Activated naive CD4-positive, alpha-beta T cell treated with anti-CD3 and anti-CD28 coated beads for 36 hours (primary cell): ENCODE data around the gene AHNAK2. TPM values are rescaled to one million over a fixed set of nuclear protein-coding genes. Genes with fewer than 3 reads are reported as not detected.

ENCODE experiments used
- CTCF ChIA-PET: fragments of 350-600 bp; sonication (Branson Sonifier 250); formaldehyde crosslinking; loops from one replicate; lab custom pipeline; 2021; ENCODE audit warnings: antibody characterized with exemption; lab: Charles Lee
- DNase-seq: peaks from one replicate; pipeline ENCODE4 v3.0.0-alpha.2; 2020
- H3K27ac Mint-ChIP-seq: one replicate; pipeline ENCODE4 v1.8.0; 2021; ENCODE audit warnings: mild to moderate bottlenecking, mixed read lengths
- H3K27me3 Mint-ChIP-seq: one replicate; pipeline ENCODE4 v1.8.0; 2021; ENCODE audit warnings: low read depth, mixed read lengths
- H3K36me3 Mint-ChIP-seq: one replicate; pipeline ENCODE4 v1.8.0; 2021; ENCODE audit warnings: low read depth, mixed read lengths
- H3K4me1 Mint-ChIP-seq: one replicate; pipeline ENCODE4 v1.8.0; 2021; ENCODE audit warnings: low read depth, mixed read lengths
- H3K4me3 Mint-ChIP-seq: one replicate; pipeline ENCODE4 v1.8.0; 2021; ENCODE audit warnings: mild to moderate bottlenecking, moderate library complexity, mixed read lengths
- H3K9me3 Mint-ChIP-seq: one replicate; pipeline ENCODE4 v1.8.0; 2021; ENCODE audit warnings: mixed read lengths
- intact Hi-C: fragments of 100-400 bp; cut with micrococcal nuclease; formaldehyde crosslinking; loops from one replicate; pipeline ENCODE4 v1.15.1; 2023
- total RNA-seq, 2 experiments: library from RNA; stranded (reverse); gene quantifications; one replicate each; pipeline ENCODE4 v1.2.3, GENCODE V29; 2021

The AHNAK2 gene
- total RNA-seq, 2 experiments from 2014 or later, result 0.10 TPM

GRCh38 chr14:104993808-104994591, 15.8 kb upstream of the AHNAK2 start:
- H3K27me3 Mint-ChIP-seq, result no peaks in the 10 kb centered on the region
- CTCF ChIA-PET, result interaction anchor here (0.7 to 1.2 kb wide), 4 partner anchors 18 to 51 kb away, joined by 3 to 4 read pairs (median 4); no protein-coding TSS in a partner anchor
- no peaks in the 10 kb centered on the region for H3K4me1 Mint-ChIP-seq
- intact Hi-C loops, result no loop called here
- no peak overlapping the region for H3K4me3 Mint-ChIP-seq
- H3K27ac Mint-ChIP-seq, result no peak overlapping the region
- DNase-seq, result no peak
- no peaks in the 10 kb centered on the region for H3K9me3 Mint-ChIP-seq
- peaks cover 5% of the 10 kb centered on the region for H3K36me3 Mint-ChIP-seq

- no peaks in the 10 kb centered on the region for H3K9me3 Mint-ChIP-seq
- DNase-seq, result no peak
- CTCF ChIA-PET, result interaction anchor here (0.7 to 1.2 kb wide), 3 partner anchors 19 to 52 kb away, joined by 3 to 4 read pairs (median 3); no protein-coding TSS in a partner anchor
- no peak overlapping the region for H3K27ac Mint-ChIP-seq
- no peak overlapping the region for H3K4me3 Mint-ChIP-seq
- peaks cover 5% of the 10 kb centered on the region for H3K36me3 Mint-ChIP-seq
- intact Hi-C loops, result no loop called here
- no peaks in the 10 kb centered on the region for H3K4me1 Mint-ChIP-seq
- no peaks in the 10 kb centered on the region for H3K27me3 Mint-ChIP-seq
Measured at GRCh38 chr14:104993306-104993705, 15.1 kb upstream of the AHNAK2 start.

GRCh38 chr14:104992501-104992900, 14.3 kb upstream of the AHNAK2 start:
- Mint-ChIP-seq H3K27me3 (no peaks in the 10 kb centered on the region), H3K27ac (no peak overlapping the region), H3K4me3 (no peak overlapping the region), H3K36me3 (peaks cover 5% of the 10 kb centered on the region), H3K9me3 (no peaks in the 10 kb centered on the region), H3K4me1 (no peaks in the 10 kb centered on the region)
- no peak for DNase-seq
- CTCF ChIA-PET, result no interaction called here
- intact Hi-C loops, result no loop called here

GRCh38 chr14:104991896-104992230, 13.7 kb upstream of the AHNAK2 start:
- H3K9me3 Mint-ChIP-seq, result no peaks in the 10 kb centered on the region
- H3K4me3 Mint-ChIP-seq, result no peak overlapping the region
- CTCF ChIA-PET, result no interaction called here
- no peaks in the 10 kb centered on the region for H3K27me3 Mint-ChIP-seq
- DNase-seq, result no peak
- H3K4me1 Mint-ChIP-seq, result no peaks in the 10 kb centered on the region
- peaks cover 5% of the 10 kb centered on the region for H3K36me3 Mint-ChIP-seq
- no peak overlapping the region for H3K27ac Mint-ChIP-seq
- intact Hi-C loops, result no loop called here

- H3K36me3 Mint-ChIP-seq, result peaks cover 5% of the 10 kb centered on the region
- H3K27ac Mint-ChIP-seq, result no peak overlapping the region
- H3K4me3 Mint-ChIP-seq, result no peak overlapping the region
- no peaks in the 10 kb centered on the region for H3K9me3 Mint-ChIP-seq
- peaks cover 3% of the 10 kb centered on the region for H3K4me1 Mint-ChIP-seq
- CTCF ChIA-PET, result no interaction called here
- no peaks in the 10 kb centered on the region for H3K27me3 Mint-ChIP-seq
- DNase-seq, result no peak
- intact Hi-C loops, result loop anchor here (10.0 kb wide), 1 partner anchor 505 kb away; the partner anchor contains the start of gene TEDC1
Measured at GRCh38 chr14:104989951-104990303, 11.8 kb upstream of the AHNAK2 start.

GRCh38 chr14:104989236-104989950, 11.2 kb upstream of the AHNAK2 start:
- H3K27ac Mint-ChIP-seq, result no peak overlapping the region
- H3K9me3 Mint-ChIP-seq, result no peaks in the 10 kb centered on the region
- H3K4me3 Mint-ChIP-seq, result no peak overlapping the region
- intact Hi-C loops, result loop anchor here (10.0 kb wide), 1 partner anchor 505 kb away; the partner anchor contains the start of gene TEDC1
- CTCF ChIA-PET, result interaction anchor here (1.2 kb wide), 1 partner anchor 14 kb away, joined by 4 read pairs; no protein-coding TSS in a partner anchor
- H3K27me3 Mint-ChIP-seq, result no peaks in the 10 kb centered on the region
- H3K36me3 Mint-ChIP-seq, result peaks cover 5% of the 10 kb centered on the region
- peaks cover 4% of the 10 kb centered on the region for H3K4me1 Mint-ChIP-seq
- no peak for DNase-seq

- no peaks in the 10 kb centered on the region for H3K36me3 Mint-ChIP-seq
- H3K4me1 Mint-ChIP-seq, result peaks cover 5% of the 10 kb centered on the region
- no peaks in the 10 kb centered on the region for H3K27me3 Mint-ChIP-seq
- H3K9me3 Mint-ChIP-seq, result no peaks in the 10 kb centered on the region
- no peak for DNase-seq
- CTCF ChIA-PET, result no interaction called here
- H3K27ac Mint-ChIP-seq, result no peak overlapping the region
- intact Hi-C loops, result loop anchor here (10.0 kb wide), 1 partner anchor 508 kb away; the partner anchor contains the start of gene TEDC1
- H3K4me3 Mint-ChIP-seq, result peak overlapping the region; percentile 64
Measured at GRCh38 chr14:104986487-104987164, 8.5 kb upstream of the AHNAK2 start.

GRCh38 chr14:104985675-104986486, 7.7 kb upstream of the AHNAK2 start, which contains the start of gene CLBA1:
TSS of gene CLBA1 (plus strand) at chr14:104985788. CDS start at chr14:104986432, 644 bp downstream.
- intact Hi-C loops, result loop anchor here (1.0 to 10.0 kb wide), 2 partner anchors 35 to 509 kb away; partner anchors contain the start of genes CDCA4 and TEDC1
- no peaks in the 10 kb centered on the region for H3K27me3 Mint-ChIP-seq
- CTCF ChIA-PET, result interaction anchor here (3.7 kb wide), 1 partner anchor 59 kb away, joined by 29 read pairs; no protein-coding TSS in a partner anchor
- H3K27ac Mint-ChIP-seq, result peak within 1 kb of the TSS; percentile 44
- H3K4me3 Mint-ChIP-seq, result peak within 1 kb of the TSS; percentile 65
- H3K4me1 Mint-ChIP-seq, result peaks cover 5% of the 10 kb centered on the region
- H3K36me3 Mint-ChIP-seq, result no peaks in the 10 kb centered on the region
- DNase-seq, result peak; percentile 81
- H3K9me3 Mint-ChIP-seq, result no peaks in the 10 kb centered on the region

- H3K27me3 Mint-ChIP-seq, result no peaks in the 10 kb centered on the region
- peak overlapping the region; percentile 65 for H3K4me3 Mint-ChIP-seq
- no peaks in the 10 kb centered on the region for H3K9me3 Mint-ChIP-seq
- CTCF ChIA-PET, result interaction anchor here (1.0 to 3.7 kb wide), 5 partner anchors 9 to 88 kb away, joined by 3 to 29 read pairs (median 3); no protein-coding TSS in a partner anchor
- peaks cover 5% of the 10 kb centered on the region for H3K4me1 Mint-ChIP-seq
- peak overlapping the region; percentile 44 for H3K27ac Mint-ChIP-seq
- DNase-seq, result no peak
- intact Hi-C loops, result loop anchor here (10.0 kb wide), 1 partner anchor 511 kb away; the partner anchor contains the start of gene TEDC1
- H3K36me3 Mint-ChIP-seq, result no peaks in the 10 kb centered on the region
Measured at GRCh38 chr14:104984056-104984894, 6.1 kb upstream of the AHNAK2 start.

- H3K9me3 Mint-ChIP-seq, result no peaks in the 10 kb centered on the region
- peaks cover 5% of the 10 kb centered on the region for H3K4me1 Mint-ChIP-seq
- no peak overlapping the region for H3K27ac Mint-ChIP-seq
- intact Hi-C loops, result loop anchor here (10.0 kb wide), 1 partner anchor 512 kb away; the partner anchor contains the start of gene TEDC1
- CTCF ChIA-PET, result interaction anchor here (1.0 to 3.7 kb wide), 3 partner anchors 8 to 76 kb away, joined by 3 to 29 read pairs (median 5); no protein-coding TSS in a partner anchor
- H3K36me3 Mint-ChIP-seq, result no peaks in the 10 kb centered on the region
- no peak overlapping the region for H3K4me3 Mint-ChIP-seq
- no peak for DNase-seq
- H3K27me3 Mint-ChIP-seq, result peaks cover 5% of the 10 kb centered on the region
Measured at GRCh38 chr14:104983231-104983721, 5.1 kb upstream of the AHNAK2 start.
